Osteocyte (in vitro differentiated cells): ENCODE data around the gene TMEM59. TPM values are rescaled to one million over a fixed set of nuclear protein-coding genes. Genes with fewer than 3 reads are reported as not detected.

Experiments
- DNase-seq: peaks from one replicate; pipeline ENCODE4 v3.0.0; 2021; ENCODE audit warnings: mixed read lengths; ENCODE audit not compliant: unreplicated experiment; ENCODE audit errors: extremely low spot score
- H3K27ac Mint-ChIP-seq: one replicate; pipeline ENCODE4 v1.8.0; 2021; ENCODE audit warnings: mild to moderate bottlenecking, mixed read lengths; ENCODE audit not compliant: unreplicated experiment
- H3K27me3 Mint-ChIP-seq: one replicate; pipeline ENCODE4 v1.8.0; 2021; ENCODE audit warnings: mixed read lengths; ENCODE audit not compliant: unreplicated experiment
- H3K36me3 Mint-ChIP-seq: one replicate; pipeline ENCODE4 v1.8.0; 2021; ENCODE audit warnings: mixed read lengths; ENCODE audit not compliant: unreplicated experiment
- H3K4me1 Mint-ChIP-seq: one replicate; pipeline ENCODE4 v1.8.0; 2021; ENCODE audit warnings: mixed read lengths; ENCODE audit not compliant: unreplicated experiment
- H3K4me3 Mint-ChIP-seq: one replicate; pipeline ENCODE4 v1.8.0; 2021; ENCODE audit warnings: mild to moderate bottlenecking, moderate library complexity, mixed read lengths; ENCODE audit not compliant: unreplicated experiment
- H3K9me3 Mint-ChIP-seq: one replicate; pipeline ENCODE4 v1.8.0; 2021; ENCODE audit warnings: mixed read lengths; ENCODE audit not compliant: unreplicated experiment
- microRNA-seq: library from miRNA; unstranded; fragments of <30 nt; microRNA quantifications from one replicate; pipeline ENCODE4 v1.1.0, GENCODE V29; 2020; ENCODE audit not compliant: unreplicated experiment
- total RNA-seq: library from RNA; stranded (reverse); gene quantifications from 2 replicates; pipeline ENCODE4 v1.2.1, GENCODE V29; 2021
- TF ChIP-seq, protein P1 (sequence below): fragments of 200-600 bp; sonication (generic); IDR thresholded peaks from 2 replicates; pipeline ENCODE4 v1.5.0; 2021; ENCODE audit warnings: antibody characterized with exemption, mild to moderate bottlenecking, moderate library complexity

Gene TMEM59
- total RNA-seq, 1 donor from 2014 or later = 409 TPM

DNA sequence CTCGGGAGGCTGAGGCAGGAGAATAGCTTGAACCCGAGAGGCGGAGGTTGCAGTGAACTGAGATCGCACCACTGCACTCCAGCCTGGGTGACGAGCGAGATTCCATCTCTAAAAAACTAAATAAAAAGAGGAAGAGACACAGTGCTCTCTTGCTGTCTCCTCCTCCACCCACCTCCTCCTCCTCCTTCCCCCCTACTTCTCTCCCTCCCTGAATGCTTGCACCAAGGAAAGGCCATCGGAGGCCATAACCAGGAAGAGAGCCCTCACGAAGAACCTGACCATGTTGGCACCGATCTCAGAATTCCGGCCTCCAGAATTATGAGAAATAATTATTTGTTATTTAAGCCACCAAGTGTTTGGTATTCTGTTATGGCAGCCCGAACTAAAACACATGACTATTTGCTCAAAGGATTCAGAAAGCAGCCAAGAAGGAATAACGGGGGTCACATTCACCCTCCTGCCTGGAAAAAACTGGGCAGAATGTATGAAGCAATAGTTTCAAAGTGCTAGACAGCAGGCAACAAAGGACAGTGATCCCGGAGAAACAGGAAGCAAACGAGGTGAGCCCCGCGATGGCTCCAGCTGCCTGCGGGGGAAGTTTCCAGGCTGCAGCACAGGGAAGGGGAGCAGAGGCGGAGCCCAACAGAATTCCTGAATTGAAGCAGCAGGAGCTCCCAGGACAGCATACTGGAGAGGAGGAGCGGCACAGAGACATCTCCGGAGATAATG lies 70.8 kb downstream of the TMEM59 start:
- no peaks in the 10 kb centered on the region for H3K9me3 Mint-ChIP-seq
- peak overlapping the region; percentile 59 for H3K27ac Mint-ChIP-seq
- TF ChIP-seq, protein P1, sequence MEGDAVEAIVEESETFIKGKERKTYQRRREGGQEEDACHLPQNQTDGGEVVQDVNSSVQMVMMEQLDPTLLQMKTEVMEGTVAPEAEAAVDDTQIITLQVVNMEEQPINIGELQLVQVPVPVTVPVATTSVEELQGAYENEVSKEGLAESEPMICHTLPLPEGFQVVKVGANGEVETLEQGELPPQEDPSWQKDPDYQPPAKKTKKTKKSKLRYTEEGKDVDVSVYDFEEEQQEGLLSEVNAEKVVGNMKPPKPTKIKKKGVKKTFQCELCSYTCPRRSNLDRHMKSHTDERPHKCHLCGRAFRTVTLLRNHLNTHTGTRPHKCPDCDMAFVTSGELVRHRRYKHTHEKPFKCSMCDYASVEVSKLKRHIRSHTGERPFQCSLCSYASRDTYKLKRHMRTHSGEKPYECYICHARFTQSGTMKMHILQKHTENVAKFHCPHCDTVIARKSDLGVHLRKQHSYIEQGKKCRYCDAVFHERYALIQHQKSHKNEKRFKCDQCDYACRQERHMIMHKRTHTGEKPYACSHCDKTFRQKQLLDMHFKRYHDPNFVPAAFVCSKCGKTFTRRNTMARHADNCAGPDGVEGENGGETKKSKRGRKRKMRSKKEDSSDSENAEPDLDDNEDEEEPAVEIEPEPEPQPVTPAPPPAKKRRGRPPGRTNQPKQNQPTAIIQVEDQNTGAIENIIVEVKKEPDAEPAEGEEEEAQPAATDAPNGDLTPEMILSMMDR = no peak
- H3K27me3 Mint-ChIP-seq = no peaks in the 10 kb centered on the region
- peaks cover 14% of the 10 kb centered on the region for H3K4me1 Mint-ChIP-seq
- no peaks in the 10 kb centered on the region for H3K36me3 Mint-ChIP-seq
- no peak for DNase-seq
- H3K4me3 Mint-ChIP-seq = peak overlapping the region; percentile 70

DNA sequence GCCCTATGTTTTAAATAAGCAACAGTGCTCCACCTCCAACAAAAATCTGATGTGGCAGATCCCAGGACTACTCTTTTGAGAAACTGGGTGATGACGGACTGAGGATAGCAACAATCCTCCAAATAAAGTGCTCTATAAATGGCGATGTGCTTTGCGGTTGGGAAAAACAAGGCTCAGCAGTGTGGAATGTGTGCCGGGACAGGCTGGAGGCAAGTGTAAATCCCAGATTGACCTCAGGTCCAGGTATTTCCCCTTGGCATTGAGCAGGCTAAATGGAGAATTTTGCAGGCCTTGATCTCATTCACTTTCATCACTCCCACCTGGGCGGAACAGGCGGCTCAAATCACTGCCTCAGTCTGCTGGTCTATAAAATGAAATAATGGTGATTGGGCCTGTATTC lies 71.8 kb downstream of the TMEM59 start:
- DNase-seq = no peak
- Mint-ChIP-seq H3K9me3 (no peaks in the 10 kb centered on the region), H3K36me3 (no peaks in the 10 kb centered on the region), H3K27ac (no peak overlapping the region), H3K4me1 (peaks cover 14% of the 10 kb centered on the region), H3K4me3 (no peak overlapping the region), H3K27me3 (no peaks in the 10 kb centered on the region)
- TF ChIP-seq, protein P1 = no peak

DNA sequence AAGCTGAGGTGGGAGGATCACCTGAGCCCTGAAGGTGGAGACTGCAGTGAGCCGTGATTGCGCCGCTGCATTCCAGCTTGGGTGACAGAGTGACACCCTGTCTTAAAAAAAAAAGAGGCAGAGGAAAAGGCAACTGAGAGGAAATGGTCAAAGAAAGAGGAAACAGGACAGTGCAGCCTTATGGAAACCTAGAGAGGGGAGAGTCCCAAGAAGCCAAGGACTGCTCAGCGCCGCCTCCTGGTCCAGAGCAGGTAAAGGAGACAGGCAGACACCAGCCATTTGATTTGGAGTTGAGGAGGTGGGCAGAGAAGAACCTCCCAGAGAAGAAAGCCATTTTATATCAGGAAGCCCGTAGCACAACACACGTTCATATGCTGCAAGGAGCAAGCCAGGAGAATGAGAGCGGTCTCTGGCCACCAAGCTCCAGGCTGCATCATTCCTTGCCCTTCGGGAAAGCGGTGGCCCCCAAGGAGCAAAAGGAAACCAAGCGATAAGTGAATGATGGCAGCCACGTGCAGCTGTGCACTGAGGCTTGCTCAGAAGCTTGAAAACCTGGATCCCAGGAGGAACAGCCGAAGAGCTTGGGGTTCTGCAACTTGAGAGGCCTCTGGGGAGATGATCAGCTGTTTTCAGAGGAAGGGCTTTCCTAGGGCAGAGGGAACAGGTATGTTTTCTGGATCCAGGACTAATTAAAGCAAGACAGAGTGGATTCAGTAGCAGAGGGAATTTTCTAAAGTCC lies 73.1 kb downstream of the TMEM59 start:
- Mint-ChIP-seq H3K9me3 (no peaks in the 10 kb centered on the region), H3K27me3 (no peaks in the 10 kb centered on the region), H3K27ac (no peak overlapping the region), H3K4me3 (no peak overlapping the region), H3K4me1 (peaks cover 14% of the 10 kb centered on the region), H3K36me3 (peaks cover 6% of the 10 kb centered on the region)
- TF ChIP-seq, protein P1 = no peak
- DNase-seq = no peak

Small RNA genes within 50 kb of the gene (microRNA-seq; reads per million reads assigned to microRNA genes)
- gene MIR4781 = not detected

Other genes with a start within 250 kb of the TMEM59 start
- 9.8 and 10.7 TPM in 2 replicates for gene NDC1, start 214.9 kb downstream of the TMEM59 start, total RNA-seq
- 25.3 and 25.6 TPM in 2 replicates for gene YIPF1, start 163.4 kb downstream of the TMEM59 start, total RNA-seq
- not detected in 2 replicates for gene DIO1, start 159.0 kb downstream of the TMEM59 start, total RNA-seq
- 29.2 and 29.9 TPM in 2 replicates for gene IFT25, start 107.5 kb downstream of the TMEM59 start, total RNA-seq
- gene LRRC42, start 106.9 kb downstream of the TMEM59 start, total RNA-seq = 30.1 and 32.8 TPM in 2 replicates
- not detected in 2 replicates for gene LDLRAD1, start 35.0 kb downstream of the TMEM59 start, total RNA-seq
- gene TCEANC2, start 404 bp upstream of the TMEM59 start, total RNA-seq = 3.1 and 3.9 TPM in 2 replicates
- not detected in 2 replicates for gene CDCP2, start 99.8 kb upstream of the TMEM59 start, total RNA-seq
- 10.7 and 12.4 TPM in 2 replicates for gene CYB5RL, start 146.8 kb upstream of the TMEM59 start, total RNA-seq
- 73.7 and 78.2 TPM in 2 replicates for gene MRPL37, start 147.0 kb upstream of the TMEM59 start, total RNA-seq